GM18868 (cell line): ENCODE measurements around the gene ARID3B.
A peak's percentile ranks its signal among the peaks of the same experiment; 100 is the strongest.
"Not testable (repeated sequence)": the region's sequence is repeated elsewhere in the genome, so short reads cannot be mapped to it uniquely, and the experiment has no call there.

Experiments used
- ATAC-seq: cut with Tn5 transposase; IDR thresholded peaks from one replicate; pipeline ENCODE4 v1.9.1; 2021; ENCODE audit warnings: mild to moderate bottlenecking, moderate library complexity; ENCODE audit not compliant: unreplicated experiment

Gene ARID3B

GRCh38 chr15:74540761-74541493, at the start of gene ARID3B:
ARID3B (plus strand) TSS chr15:74541220; CDS start chr15:74543937, 2,717 bp downstream.
- ATAC-seq, result peak; percentile 78

- ATAC-seq, result no peak
Observed at GRCh38 chr15:74496648-74497047, 44.4 kb upstream of the ARID3B start.

DNA sequence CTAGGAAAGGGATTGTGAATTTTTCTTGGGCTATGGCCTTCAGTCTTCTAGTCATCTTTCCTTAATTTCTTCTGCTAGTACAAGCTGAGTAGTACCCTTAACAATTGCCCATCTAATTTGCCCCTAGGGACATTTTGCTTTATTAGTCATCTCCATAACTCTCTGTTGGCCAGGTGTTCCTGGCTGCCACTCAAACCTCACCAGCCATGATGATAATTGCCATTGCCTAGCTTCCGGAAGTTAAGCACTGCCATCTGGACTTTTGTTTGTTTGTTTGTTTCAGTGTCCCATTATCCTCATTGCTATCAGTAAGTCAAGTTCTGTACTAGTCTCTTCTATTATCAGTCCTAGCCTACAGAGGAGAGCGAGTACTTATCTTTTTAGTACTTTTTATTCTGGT, 43.4 kb upstream of the ARID3B start:
- no peak for ATAC-seq

DNA sequence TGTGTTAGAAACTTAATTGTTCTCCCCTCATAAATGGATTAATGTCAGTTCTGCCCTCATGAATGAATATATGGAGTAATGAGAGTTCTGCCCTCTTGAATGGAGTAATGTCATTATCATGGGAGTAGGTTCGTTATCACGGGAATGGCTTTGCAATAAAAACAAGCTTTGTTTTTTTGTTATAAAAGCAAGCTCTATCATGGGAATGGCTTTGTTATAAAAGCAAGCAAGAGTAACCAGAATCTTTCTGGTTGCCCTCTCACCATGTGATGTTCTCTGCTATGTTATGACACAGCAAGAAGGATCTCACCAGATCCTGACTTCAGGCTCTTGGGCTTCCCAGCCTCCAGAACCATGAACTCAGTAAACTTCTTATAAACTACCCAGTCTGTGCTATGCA, 41.7 kb upstream of the ARID3B start:
- no peak for ATAC-seq

GRCh38 chr15:74500401-74500800, 40.6 kb upstream of the ARID3B start:
- no peak for ATAC-seq

DNA sequence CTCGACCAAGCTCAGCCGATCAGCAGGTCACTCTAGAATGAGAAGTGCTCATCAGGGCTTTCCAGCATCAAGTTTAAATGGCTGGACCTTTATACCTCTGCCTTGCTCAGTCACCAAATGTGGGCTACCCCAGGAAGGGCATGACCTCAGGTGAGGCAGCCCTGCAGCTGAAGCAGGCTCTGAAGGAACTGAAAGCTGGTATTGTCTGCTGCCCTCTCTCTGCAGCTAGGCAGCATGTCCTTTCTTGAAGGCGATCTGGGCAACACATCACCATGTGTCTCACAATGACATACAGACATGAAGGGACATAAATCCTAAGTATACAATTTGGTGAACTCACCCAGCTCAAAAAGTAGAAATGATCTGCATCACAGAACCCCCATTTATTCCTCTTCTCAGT, 38.7 kb upstream of the ARID3B start:
- ATAC-seq, result no peak

DNA sequence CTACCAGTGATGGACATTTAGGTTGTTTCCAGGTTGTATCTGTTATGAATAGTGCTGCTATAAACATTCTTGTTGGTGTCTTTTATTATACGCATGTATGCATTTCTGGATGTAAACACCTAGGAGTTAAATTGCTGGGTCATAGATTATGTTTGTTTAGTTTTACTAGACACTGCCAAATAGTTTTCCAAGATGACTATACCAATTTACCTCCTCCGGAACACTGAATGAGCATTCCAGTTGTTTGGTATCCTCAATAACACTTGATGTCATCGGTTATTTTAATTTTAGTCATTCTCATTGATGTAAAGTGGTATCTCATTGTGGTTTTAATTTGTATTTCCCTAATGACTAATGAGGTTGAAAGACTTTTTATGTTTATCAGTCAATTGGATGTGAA, 36.6 kb upstream of the ARID3B start:
- no peak for ATAC-seq

DNA sequence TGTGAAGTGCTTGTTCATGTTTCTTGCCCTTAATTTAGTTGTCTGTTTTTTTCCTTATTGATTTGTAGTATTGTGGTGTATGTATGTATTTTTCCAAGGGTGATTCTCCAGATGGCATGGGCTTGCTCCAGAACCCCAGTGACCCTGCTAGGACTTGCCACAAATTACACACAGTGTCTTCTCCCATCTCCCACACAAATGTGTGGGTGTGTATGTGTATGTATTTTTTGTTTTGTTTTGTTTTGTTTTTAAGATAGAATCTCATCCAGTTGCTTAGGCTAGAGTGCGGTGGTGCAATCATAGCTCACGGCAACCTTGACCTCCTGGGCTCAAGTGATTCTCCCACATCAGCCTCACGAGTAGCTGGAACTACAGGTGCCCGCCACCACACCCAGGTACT, 36.2 kb upstream of the ARID3B start:
- ATAC-seq, result no peak

DNA sequence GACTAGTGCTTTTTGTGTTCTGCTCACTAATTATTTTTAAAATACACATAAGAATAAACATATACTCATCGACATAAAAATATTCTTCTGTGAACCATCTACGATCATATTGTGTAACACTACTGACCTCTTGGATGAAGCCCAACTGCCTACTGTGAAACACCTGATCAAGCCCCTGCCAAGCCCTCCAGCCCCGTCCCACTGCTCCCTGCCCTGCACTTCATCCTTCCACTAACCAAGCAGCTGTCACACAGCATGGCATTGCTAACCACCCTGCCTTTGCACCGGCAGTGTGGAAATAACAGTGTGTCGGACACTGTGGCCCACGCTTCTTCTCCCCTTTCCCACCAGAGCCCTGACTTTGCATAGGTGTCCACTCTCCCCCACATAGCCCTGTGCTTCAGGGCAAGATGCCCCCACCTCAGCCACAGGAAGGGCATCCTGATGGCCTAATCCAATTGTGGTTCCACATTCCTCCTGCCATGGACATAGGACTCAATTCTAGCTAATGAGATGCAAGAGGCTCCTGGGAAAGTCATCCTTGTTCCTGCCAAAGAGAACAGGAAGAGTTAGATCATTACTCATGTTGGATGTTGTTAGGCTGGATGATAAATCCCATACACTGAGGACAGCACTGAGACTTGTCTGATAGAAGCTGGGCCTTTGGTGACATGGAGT, 35.0 kb upstream of the ARID3B start:
- no peak for ATAC-seq

GRCh38 chr15:74506515-74506840, 34.5 kb upstream of the ARID3B start:
- no peak for ATAC-seq

GRCh38 chr15:74511583-74511982, 29.4 kb upstream of the ARID3B start:
- ATAC-seq, result no peak

GRCh38 chr15:74514059-74514458, 27.0 kb upstream of the ARID3B start:
- ATAC-seq, result not testable (repeated sequence)

DNA sequence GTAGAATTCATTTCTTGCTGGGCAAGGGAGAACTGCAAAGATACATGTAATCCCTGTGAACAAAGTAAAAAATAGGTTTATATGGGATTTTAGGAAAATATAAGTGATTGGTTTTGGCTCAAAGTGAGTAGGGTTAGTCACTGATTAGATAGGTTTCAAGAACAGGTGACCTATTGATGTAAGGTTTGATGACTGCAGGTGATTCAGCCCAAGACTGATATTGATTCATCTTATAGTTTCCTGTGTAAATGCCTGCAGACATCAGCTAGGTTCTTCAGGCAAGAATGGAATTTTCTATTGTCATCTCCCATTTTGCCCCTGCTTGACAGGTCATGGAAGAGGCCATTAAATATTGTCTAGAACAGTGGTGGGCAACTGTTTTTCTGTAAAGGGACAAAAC, 23.9 kb upstream of the ARID3B start:
- no peak for ATAC-seq

DNA sequence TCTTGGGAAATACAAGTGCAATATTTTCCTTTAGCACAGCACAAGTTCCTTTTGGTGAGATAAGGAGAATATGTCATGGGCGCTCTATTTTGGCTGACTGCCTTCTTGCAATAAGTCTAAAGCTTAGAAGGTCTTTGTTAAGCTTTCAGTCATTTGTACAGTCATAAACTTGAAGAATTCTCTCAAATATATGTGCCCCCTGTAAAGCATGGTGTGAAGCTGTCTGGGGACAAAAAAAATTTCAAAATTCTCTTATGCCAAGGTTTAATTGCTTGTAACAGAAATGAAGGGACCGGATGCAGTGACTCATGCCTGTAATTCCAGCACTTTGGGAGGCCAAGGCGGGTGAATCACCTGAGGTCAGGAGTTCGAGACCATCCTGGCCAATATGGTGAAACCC, 21.7 kb upstream of the ARID3B start:
- no peak for ATAC-seq

DNA sequence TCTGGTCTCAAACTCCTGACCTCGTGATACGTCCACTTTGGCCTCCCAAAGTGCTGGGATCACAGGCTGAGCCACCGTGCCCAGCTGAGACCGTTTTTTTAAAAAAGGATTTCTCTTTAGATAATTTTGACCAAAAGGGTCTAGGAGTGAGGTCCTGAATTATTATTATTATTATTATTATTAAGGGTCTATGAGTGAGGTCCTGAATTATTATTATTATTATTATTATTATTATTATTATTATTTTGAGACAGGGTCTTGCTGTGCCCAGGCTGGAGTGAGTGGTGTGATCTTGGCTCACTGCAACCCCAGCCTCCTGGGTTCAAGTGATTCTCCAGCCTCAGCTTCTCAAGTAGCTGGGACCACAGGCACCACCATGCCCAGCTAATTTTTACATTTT, 20.6 kb upstream of the ARID3B start:
- no peak for ATAC-seq

- ATAC-seq, result no peak
Observed at GRCh38 chr15:74523982-74524381, 17.0 kb upstream of the ARID3B start.

GRCh38 chr15:74525309-74525708, 15.7 kb upstream of the ARID3B start:
- ATAC-seq, result no peak

- ATAC-seq, result no peak
Observed at GRCh38 chr15:74525945-74526344, 15.1 kb upstream of the ARID3B start.

DNA sequence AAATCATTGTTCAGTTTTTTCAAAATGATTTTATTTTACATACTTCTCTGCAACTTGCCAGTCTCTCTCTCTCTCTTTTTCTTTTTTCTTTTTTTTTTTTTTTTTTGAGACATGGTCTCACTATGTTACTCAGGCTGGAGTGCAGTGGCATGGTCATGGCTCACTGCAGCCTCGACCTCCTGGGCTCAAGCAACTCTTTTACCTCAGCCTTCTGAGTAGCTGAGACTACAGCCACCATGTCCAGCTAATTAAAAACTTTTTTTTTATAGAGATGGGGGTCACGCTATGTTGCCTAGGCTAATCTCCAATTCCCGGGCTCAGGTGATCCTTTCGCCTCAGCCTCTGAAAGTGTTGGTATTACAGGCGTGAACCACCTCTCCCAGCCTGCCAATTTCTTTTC, 12.1 kb upstream of the ARID3B start:
- no peak for ATAC-seq

DNA sequence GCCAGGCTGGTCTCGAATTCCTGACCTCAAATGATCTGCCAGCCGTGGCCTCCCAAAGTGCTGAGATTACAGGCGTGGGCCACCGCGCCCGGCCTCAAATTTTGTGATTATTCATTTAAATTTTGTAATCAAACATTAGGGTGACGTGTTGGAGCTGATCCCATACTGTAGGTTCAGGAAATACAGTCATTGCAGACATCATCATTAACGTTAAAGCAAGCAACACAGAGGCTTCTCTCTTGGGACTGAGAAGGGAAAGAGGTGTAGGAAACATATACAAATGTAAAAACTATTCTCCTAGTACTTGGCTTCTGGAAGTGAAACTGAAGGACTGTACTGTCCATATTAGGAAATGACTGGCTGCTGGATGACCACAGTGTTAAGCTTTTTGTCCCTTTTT, 11.1 kb upstream of the ARID3B start:
- no peak for ATAC-seq

- no peak for ATAC-seq
Observed at GRCh38 chr15:74530771-74531143, 10.3 kb upstream of the ARID3B start.

DNA sequence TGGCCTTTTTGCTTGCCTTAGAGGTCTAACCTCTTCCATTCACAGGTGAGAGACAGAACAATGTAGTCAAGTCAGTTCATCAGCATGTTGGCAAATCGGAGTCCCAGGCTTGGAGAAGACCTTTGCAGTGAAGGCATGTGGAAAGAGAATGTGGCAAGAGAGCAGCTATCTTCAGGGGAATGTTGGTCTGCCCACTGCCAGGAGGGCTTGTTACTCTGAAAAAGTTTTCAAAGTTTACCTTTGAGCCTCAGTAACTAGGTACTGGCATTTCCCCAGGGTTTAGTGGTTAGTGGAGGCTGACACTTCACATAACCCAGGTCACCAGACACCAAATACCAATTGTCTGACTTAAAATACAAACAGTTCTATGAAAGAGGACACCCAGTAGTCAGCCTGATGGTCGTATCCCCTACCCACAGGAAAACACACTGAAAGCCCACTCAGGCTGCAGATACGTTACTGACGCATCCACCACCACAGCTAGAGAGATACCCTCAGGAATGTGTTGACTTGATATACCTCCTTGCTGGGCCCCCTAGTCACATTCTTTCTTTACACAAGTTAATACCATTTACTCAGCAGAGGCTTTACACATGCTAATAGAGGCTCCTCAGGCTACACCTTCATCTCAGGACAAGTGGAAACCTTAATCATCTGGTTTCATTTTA, 9.7 kb upstream of the ARID3B start:
- no peak for ATAC-seq
